Transverse colon (tissue), 4 donors: ENCODE measurements around the gene NCKAP5.

Experiments used
- CTCF ChIP-seq, 5 experiments: fragments of 200-600 bp in 3 of 5; fragments of 450-650 bp in 2 of 5; sonication (generic) in 3 of 5; IDR thresholded peaks; 1 replicate in 2 of 5; 2 replicates in 3 of 5; pipeline ENCODE4 v1.5.1; 2016 to 2017; ENCODE audit warnings: antibody characterized with exemption in 5 of 5, inconsistent platforms in 3 of 5, mild to moderate bottlenecking in 2 of 5, moderate library complexity in 1 of 5
- EP300 ChIP-seq: sonication (generic); formaldehyde crosslinking; IDR thresholded peaks from one replicate; pipeline ENCODE4 v1.6.1; 2017; ENCODE audit warnings: antibody characterized with exemption, low read depth
- POLR2A ChIP-seq: fragments of 450-650 bp; IDR thresholded peaks from one replicate; pipeline ENCODE4 v1.6.1; 2016; ENCODE audit warnings: antibody characterized with exemption, mild to moderate bottlenecking, moderate library complexity
- POLR2AphosphoS5 ChIP-seq, 3 donors: sonication (generic); formaldehyde crosslinking; IDR thresholded peaks; one replicate each; pipeline ENCODE4 v1.6.1; 2016; ENCODE audit warnings: antibody characterized with exemption in 3 of 3

- TF ChIP-seq CTCF (IDR thresholded peaks at IDR 0.05) (no peak), POLR2AphosphoS5 (IDR thresholded peaks at IDR 0.05) (no peak), EP300 (no peak), POLR2A (no peak)
These were observed 686.7 kb downstream of the NCKAP5 start for GRCh38 chr2:132881546-132881945.
